GM12878 (cell line): Measurements from ENCODE around the gene HCRT. TPM values are rescaled to one million over a fixed set of nuclear protein-coding genes. Genes with fewer than 3 reads are reported as not detected.

Source experiments
- ATAC-seq: fragments of 200-7000 bp; cut with Tn5 transposase; 3 replicates; pipeline ENCODE4 v1.9.1; 2020; ENCODE audit warnings: mild to moderate bottlenecking, moderate library complexity
- BruUV-seq: library from RNA; stranded (reverse); fragments of 400-500 nt; replicated peaks from 2 replicates; lab custom pipeline; 2021; lab: Mats Ljungman, UMichigan
- CTCF ChIA-PET: fragments of 300-600 bp; sonication (Branson Sonifier 250); formaldehyde crosslinking; extraction: SDS; loops from one replicate; lab custom pipeline; 2021; ENCODE audit warnings: inconsistent platforms; lab: Yijun Ruan, JAX
- POLR2A ChIA-PET: fragments of 350-600 bp; formaldehyde crosslinking; extraction: SDS; loops from one replicate; lab custom pipeline; 2021; ENCODE audit warnings: inconsistent platforms; lab: Charles Lee
- RAD21 ChIA-PET: fragments of 300-600 bp; sonication (Branson Sonifier 250); formaldehyde crosslinking; loops from one replicate; lab custom pipeline; 2023; ENCODE audit warnings: antibody characterized with exemption; ENCODE audit not compliant: unreplicated experiment; lab: Charles Lee
- SMC1A ChIA-PET: fragments of 300-600 bp; sonication (Branson Sonifier 250); formaldehyde crosslinking; loops from one replicate; lab custom pipeline; 2023; ENCODE audit not compliant: unreplicated experiment, uncharacterized antibody; lab: Charles Lee
- DNase-seq: peaks from one replicate; pipeline ENCODE4 v3.0.0-alpha.2; 2011; ENCODE audit warnings: low read depth, low spot score
- FAIRE-seq: peaks from 3 replicates; lab custom pipeline; 2011; peaks lifted over from hg19 to GRCh38; lab: Jason Lieb, UNC
- H2AFZ ChIP-seq: 2 replicates; pipeline ENCODE4 v1.6.0; 2011; ENCODE audit warnings: low read depth, low read length, control low read depth; ENCODE audit not compliant: control insufficient read depth
- H3K27ac ChIP-seq: 2 replicates; pipeline ENCODE4 v1.5.1; 2011; ENCODE audit warnings: control low read depth; ENCODE audit not compliant: control insufficient read depth, insufficient read depth
- H3K27me3 ChIP-seq, 2 experiments: replicated peaks in 1 of 2; 2 replicates each; pipeline versions ENCODE4 v1.6.0 to v1.6.1; 2011; ENCODE audit warnings: low read length in 1 of 2; ENCODE audit not compliant: control insufficient read depth in 2 of 2, insufficient read depth in 2 of 2
- H3K36me3 ChIP-seq, 2 experiments: 2 replicates each; pipeline ENCODE4 v1.5.1; 2011; ENCODE audit warnings: low read length in 1 of 2; ENCODE audit not compliant: control insufficient read depth in 2 of 2, insufficient read depth in 2 of 2
- H3K4me1 ChIP-seq: 2 replicates; pipeline ENCODE4 v1.6.1; 2011; ENCODE audit warnings: mild to moderate bottlenecking, low read length, moderate library complexity, mixed read lengths; ENCODE audit not compliant: control insufficient read depth, insufficient read depth
- H3K4me2 ChIP-seq: 2 replicates; pipeline ENCODE4 v1.6.0; 2011; ENCODE audit warnings: control low read depth; ENCODE audit not compliant: control insufficient read depth, insufficient read depth
- H3K4me3 ChIP-seq: fragments of 200-600 bp; sonication (generic); 2 replicates; pipeline ENCODE4 v1.5.1; 2016
- H3K79me2 ChIP-seq: 2 replicates; pipeline ENCODE4 v1.6.0; 2011; ENCODE audit warnings: low read length; ENCODE audit not compliant: control insufficient read depth, insufficient read depth
- H3K9ac ChIP-seq: 2 replicates; pipeline ENCODE4 v1.8.0; 2011; ENCODE audit warnings: low read length, control low read depth, mixed read lengths; ENCODE audit not compliant: control insufficient read depth, insufficient read depth
- H3K9me3 ChIP-seq: replicated peaks from 3 replicates; pipeline ENCODE4 v1.5.1; 2011; ENCODE audit warnings: mild to moderate bottlenecking, low read length; ENCODE audit not compliant: control insufficient read depth, insufficient read depth
- H4K20me1 ChIP-seq: 2 replicates; pipeline ENCODE4 v1.6.0; 2011; ENCODE audit not compliant: control insufficient read depth, insufficient read depth
- HDAC2 ChIP-seq: fragments of 200-600 bp; sonication (generic); IDR thresholded peaks from 2 replicates; pipeline ENCODE4 v1.6.1; 2017
- MEF2A ChIP-seq: IDR thresholded peaks from 2 replicates; pipeline ENCODE4 v1.6.1; 2011; ENCODE audit warnings: low read depth, mild to moderate bottlenecking, low read length, moderate library complexity; ENCODE audit not compliant: insufficient read depth
- MEF2B ChIP-seq: fragments of 450-650 bp; IDR thresholded peaks from 2 replicates; pipeline ENCODE4 v1.6.1; 2018; ENCODE audit warnings: mild to moderate bottlenecking, moderate library complexity; ENCODE audit not compliant: partially characterized antibody, poor library complexity, severe bottlenecking
- MYC ChIP-seq: IDR thresholded peaks from 2 replicates; pipeline ENCODE4 v1.6.1; 2011; ENCODE audit warnings: mild to moderate bottlenecking, low read length, moderate library complexity, inconsistent platforms; ENCODE audit not compliant: insufficient read depth, insufficient replicate concordance, insufficient read length, severe bottlenecking
- NFYB ChIP-seq: IDR thresholded peaks from 2 replicates; pipeline ENCODE4 v1.6.1; 2011; ENCODE audit warnings: low read depth, mild to moderate bottlenecking, low read length, improper control_type of control experiment, moderate library complexity; ENCODE audit not compliant: insufficient read depth
- RAD21 ChIP-seq: IDR thresholded peaks from 2 replicates; pipeline ENCODE4 v1.6.1; 2011; ENCODE audit warnings: mild to moderate bottlenecking, low read depth, low read length, moderate library complexity; ENCODE audit not compliant: insufficient read depth
- RBBP5 ChIP-seq: fragments of 200-600 bp; sonication (generic); conservative IDR thresholded peaks from 2 replicates; pipeline ENCODE4 v1.6.1; 2016
- SMAD1 ChIP-seq: fragments of 450-650 bp; IDR thresholded peaks from 2 replicates; pipeline ENCODE4 v1.6.1; 2018; ENCODE audit warnings: mild to moderate bottlenecking, low read depth; ENCODE audit not compliant: partially characterized antibody
- SRF ChIP-seq, 2 experiments: IDR thresholded peaks; 2 replicates each; pipeline ENCODE4 v1.6.1; 2011; ENCODE audit warnings: low read depth in 2 of 2, low read length in 2 of 2, mild to moderate bottlenecking in 1 of 2, moderate library complexity in 1 of 2
- WGBS: methylation state at CpG from one replicate; pipeline ENCODE4 v1.1.6; 2016; ENCODE audit warnings: low lambda C conversion rate; ENCODE audit not compliant: insufficient replicate concordance, insufficient coverage; ENCODE audit errors: missing lambda C conversion rate; 5-methylcytosine and 5-hydroxymethylcytosine counted together
- in situ Hi-C: fragments of 300-500 bp; cut with MboI; formaldehyde crosslinking; loops from 9 replicates; pipeline ENCODE4 v1.14.3; 2018; ENCODE audit warnings: mixed read lengths
- intact Hi-C: fragments of 100-400 bp; cut with micrococcal nuclease; formaldehyde crosslinking; loops from one replicate; pipeline ENCODE4 v1.14.2; 2022; ENCODE audit not compliant: unreplicated experiment
- polyA plus RNA-seq, 11 experiments: library from polyadenylated mRNA; depleted of rRNA in 4 of 11; unstranded in 6 of 11; stranded (reverse) in 5 of 11; fragments of >200 nt; fragmentation: Nextera tagmentation in 4 of 11; fragmentation: Illumina TruSeq in 1 of 11; extraction: Ambion mirVana in 4 of 11; extraction: Trizol in 1 of 11; gene quantifications; 1 replicate in 1 of 11; 2 replicates in 10 of 11; pipeline versions ENCODE4 v1.2.1 to v1.2.3, GENCODE V29; 2011 to 2016; ENCODE audit warnings: inconsistent platforms in 2 of 11, missing spikeins in 2 of 11, low read depth in 1 of 11
- total RNA-seq, 4 experiments: library from RNA; depleted of rRNA in 3 of 4; stranded (reverse); fragments of >200 nt in 3 of 4; fragmentation: Illumina TruSeq in 1 of 4; extraction: Trizol in 1 of 4; gene quantifications; 2 replicates each; pipeline versions ENCODE4 v1.2.1 to v1.2.3, GENCODE V29; 2013 to 2021
- TF ChIP-seq, protein P1 (sequence below): fragments of 450-650 bp; IDR thresholded peaks from 2 replicates; pipeline ENCODE4 v1.6.1; 2017; ENCODE audit warnings: mild to moderate bottlenecking, low read depth, inconsistent platforms; ENCODE audit not compliant: poor library complexity, severe bottlenecking
- TF ChIP-seq, protein P2 (sequence below): IDR thresholded peaks from 2 replicates; pipeline ENCODE4 v1.6.1; 2012; ENCODE audit warnings: low read depth, low read length, improper control_type of control experiment
- TF ChIP-seq, protein P3 (sequence below): fragments of 150-350 bp; IDR thresholded peaks from 2 replicates; pipeline ENCODE4 v1.6.1; 2016; ENCODE audit warnings: low read depth, low read length
- TF ChIP-seq, protein P4 (sequence below): fragments of 450-650 bp; formaldehyde crosslinking; IDR thresholded peaks from 2 replicates; pipeline ENCODE4 v1.5.0; 2022; ENCODE audit warnings: mild to moderate bottlenecking, missing genetic modification characterization
- TF ChIP-seq, protein P5 (sequence below): IDR thresholded peaks from 2 replicates; pipeline ENCODE4 v1.6.1; 2011; ENCODE audit warnings: low read depth, low read length, improper control_type of control experiment, borderline replicate concordance

Gene HCRT
- total and polyA plus RNA-seq, 10 of the 15 experiments (the other 5 are each of a cell fraction or from before 2014, with no cell fraction given) = 0.41 TPM; not detected in 9

DNA sequence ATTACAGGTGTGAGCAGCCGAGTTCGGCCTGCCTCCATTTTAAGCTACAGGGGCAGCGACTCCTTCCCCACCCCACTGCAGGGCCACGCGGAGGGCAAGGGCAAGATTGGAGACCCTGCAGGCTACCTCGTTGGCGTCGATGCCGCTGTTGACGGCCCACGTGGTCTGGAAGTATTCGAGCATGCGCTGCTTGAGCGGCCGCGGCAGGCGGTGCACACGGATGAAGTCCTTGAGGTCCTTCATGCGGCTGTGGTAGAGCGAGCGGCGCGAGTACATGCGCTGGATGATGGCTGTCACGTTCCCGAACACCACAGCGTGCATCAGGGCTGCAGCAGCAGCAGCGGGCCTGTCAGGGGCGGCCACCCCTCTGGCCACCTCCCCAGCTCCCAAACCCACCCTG, 15.9 kb downstream of the HCRT start:
- no peaks in the 10 kb centered on the region for H3K36me3 ChIP-seq
- WGBS = 89% methylated on average over 29 of the region's 29 CpGs
- no peaks in the 10 kb centered on the region; the same call in 1 of the 2 replicates for H3K4me1 ChIP-seq
- H3K27ac ChIP-seq = no peak overlapping the region
- H3K27me3 ChIP-seq = no peaks in the 10 kb centered on the region
- BruUV-seq = no TSS peak
- no peak overlapping the region for H3K4me2 ChIP-seq
- H3K79me2 ChIP-seq = no peaks in the 10 kb centered on the region
- no peak overlapping the region for H3K9ac ChIP-seq
- no peaks in the 10 kb centered on the region for H3K9me3 ChIP-seq
- ChIA-PET CTCF (no interaction called here), SMC1A (interaction anchor here (0.9 kb wide), 1 partner anchor 12 kb away, joined by 3 read pairs; no protein-coding TSS in a partner anchor), RAD21 (no interaction called here), POLR2A (no interaction called here)
- H4K20me1 ChIP-seq = no peaks in the 10 kb centered on the region
- H2AFZ ChIP-seq = no peak overlapping the region
- in situ Hi-C loops = no loop called here
- no peak overlapping the region for H3K4me3 ChIP-seq
- DNase-seq (no peak), FAIRE-seq (no peak), ATAC-seq (no peak)
- intact Hi-C loops = no loop called here
- TF ChIP-seq, protein P1, sequence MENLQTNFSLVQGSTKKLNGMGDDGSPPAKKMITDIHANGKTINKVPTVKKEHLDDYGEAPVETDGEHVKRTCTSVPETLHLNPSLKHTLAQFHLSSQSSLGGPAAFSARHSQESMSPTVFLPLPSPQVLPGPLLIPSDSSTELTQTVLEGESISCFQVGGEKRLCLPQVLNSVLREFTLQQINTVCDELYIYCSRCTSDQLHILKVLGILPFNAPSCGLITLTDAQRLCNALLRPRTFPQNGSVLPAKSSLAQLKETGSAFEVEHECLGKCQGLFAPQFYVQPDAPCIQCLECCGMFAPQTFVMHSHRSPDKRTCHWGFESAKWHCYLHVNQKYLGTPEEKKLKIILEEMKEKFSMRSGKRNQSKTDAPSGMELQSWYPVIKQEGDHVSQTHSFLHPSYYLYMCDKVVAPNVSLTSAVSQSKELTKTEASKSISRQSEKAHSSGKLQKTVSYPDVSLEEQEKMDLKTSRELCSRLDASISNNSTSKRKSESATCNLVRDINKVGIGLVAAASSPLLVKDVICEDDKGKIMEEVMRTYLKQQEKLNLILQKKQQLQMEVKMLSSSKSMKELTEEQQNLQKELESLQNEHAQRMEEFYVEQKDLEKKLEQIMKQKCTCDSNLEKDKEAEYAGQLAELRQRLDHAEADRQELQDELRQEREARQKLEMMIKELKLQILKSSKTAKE = no peak
- TF ChIP-seq NFYB (no peak), MYC (no peak), HDAC2 (no peak), MEF2A (no peak), SRF (IDR thresholded peaks at IDR 0.05; ENCODE audit: low read depth in 2 of 2, low read length in 2 of 2) (no peak), MEF2B (no peak), RBBP5 (no peak), SMAD1 (no peak), RAD21 (no peak)
- TF ChIP-seq, protein P2, sequence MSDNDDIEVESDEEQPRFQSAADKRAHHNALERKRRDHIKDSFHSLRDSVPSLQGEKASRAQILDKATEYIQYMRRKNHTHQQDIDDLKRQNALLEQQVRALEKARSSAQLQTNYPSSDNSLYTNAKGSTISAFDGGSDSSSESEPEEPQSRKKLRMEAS = no peak
- TF ChIP-seq, protein P3, sequence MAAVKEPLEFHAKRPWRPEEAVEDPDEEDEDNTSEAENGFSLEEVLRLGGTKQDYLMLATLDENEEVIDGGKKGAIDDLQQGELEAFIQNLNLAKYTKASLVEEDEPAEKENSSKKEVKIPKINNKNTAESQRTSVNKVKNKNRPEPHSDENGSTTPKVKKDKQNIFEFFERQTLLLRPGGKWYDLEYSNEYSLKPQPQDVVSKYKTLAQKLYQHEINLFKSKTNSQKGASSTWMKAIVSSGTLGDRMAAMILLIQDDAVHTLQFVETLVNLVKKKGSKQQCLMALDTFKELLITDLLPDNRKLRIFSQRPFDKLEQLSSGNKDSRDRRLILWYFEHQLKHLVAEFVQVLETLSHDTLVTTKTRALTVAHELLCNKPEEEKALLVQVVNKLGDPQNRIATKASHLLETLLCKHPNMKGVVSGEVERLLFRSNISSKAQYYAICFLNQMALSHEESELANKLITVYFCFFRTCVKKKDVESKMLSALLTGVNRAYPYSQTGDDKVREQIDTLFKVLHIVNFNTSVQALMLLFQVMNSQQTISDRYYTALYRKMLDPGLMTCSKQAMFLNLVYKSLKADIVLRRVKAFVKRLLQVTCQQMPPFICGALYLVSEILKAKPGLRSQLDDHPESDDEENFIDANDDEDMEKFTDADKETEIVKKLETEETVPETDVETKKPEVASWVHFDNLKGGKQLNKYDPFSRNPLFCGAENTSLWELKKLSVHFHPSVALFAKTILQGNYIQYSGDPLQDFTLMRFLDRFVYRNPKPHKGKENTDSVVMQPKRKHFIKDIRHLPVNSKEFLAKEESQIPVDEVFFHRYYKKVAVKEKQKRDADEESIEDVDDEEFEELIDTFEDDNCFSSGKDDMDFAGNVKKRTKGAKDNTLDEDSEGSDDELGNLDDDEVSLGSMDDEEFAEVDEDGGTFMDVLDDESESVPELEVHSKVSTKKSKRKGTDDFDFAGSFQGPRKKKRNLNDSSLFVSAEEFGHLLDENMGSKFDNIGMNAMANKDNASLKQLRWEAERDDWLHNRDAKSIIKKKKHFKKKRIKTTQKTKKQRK = no peak
- TF ChIP-seq, protein P4, sequence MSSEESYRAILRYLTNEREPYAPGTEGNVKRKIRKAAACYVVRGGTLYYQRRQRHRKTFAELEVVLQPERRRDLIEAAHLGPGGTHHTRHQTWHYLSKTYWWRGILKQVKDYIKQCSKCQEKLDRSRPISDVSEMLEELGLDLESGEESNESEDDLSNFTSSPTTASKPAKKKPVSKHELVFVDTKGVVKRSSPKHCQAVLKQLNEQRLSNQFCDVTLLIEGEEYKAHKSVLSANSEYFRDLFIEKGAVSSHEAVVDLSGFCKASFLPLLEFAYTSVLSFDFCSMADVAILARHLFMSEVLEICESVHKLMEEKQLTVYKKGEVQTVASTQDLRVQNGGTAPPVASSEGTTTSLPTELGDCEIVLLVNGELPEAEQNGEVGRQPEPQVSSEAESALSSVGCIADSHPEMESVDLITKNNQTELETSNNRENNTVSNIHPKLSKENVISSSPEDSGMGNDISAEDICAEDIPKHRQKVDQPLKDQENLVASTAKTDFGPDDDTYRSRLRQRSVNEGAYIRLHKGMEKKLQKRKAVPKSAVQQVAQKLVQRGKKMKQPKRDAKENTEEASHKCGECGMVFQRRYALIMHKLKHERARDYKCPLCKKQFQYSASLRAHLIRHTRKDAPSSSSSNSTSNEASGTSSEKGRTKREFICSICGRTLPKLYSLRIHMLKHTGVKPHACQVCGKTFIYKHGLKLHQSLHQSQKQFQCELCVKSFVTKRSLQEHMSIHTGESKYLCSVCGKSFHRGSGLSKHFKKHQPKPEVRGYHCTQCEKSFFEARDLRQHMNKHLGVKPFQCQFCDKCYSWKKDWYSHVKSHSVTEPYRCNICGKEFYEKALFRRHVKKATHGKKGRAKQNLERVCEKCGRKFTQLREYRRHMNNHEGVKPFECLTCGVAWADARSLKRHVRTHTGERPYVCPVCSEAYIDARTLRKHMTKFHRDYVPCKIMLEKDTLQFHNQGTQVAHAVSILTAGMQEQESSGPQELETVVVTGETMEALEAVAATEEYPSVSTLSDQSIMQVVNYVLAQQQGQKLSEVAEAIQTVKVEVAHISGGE (CRISPR knock-in tag) = no peak
- TF ChIP-seq, protein P5, sequence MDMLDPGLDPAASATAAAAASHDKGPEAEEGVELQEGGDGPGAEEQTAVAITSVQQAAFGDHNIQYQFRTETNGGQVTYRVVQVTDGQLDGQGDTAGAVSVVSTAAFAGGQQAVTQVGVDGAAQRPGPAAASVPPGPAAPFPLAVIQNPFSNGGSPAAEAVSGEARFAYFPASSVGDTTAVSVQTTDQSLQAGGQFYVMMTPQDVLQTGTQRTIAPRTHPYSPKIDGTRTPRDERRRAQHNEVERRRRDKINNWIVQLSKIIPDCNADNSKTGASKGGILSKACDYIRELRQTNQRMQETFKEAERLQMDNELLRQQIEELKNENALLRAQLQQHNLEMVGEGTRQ = no peak
